Neural cell (in vitro differentiated cells): Measurements from ENCODE around the gene CDH1.

Source experiments
- CTCF ChIP-seq: fragments of 450-650 bp; IDR thresholded peaks from 2 replicates; pipeline ENCODE4 v1.5.1; 2014; ENCODE audit warnings: antibody characterized with exemption, mild to moderate bottlenecking, moderate library complexity; ENCODE audit not compliant: poor library complexity, severe bottlenecking
- RAD21 ChIP-seq: fragments of 450-650 bp; conservative IDR thresholded peaks from 2 replicates; pipeline ENCODE4 v1.6.1; 2014; ENCODE audit warnings: antibody characterized with exemption, mild to moderate bottlenecking, moderate library complexity
- REST ChIP-seq: IDR thresholded peaks from 2 replicates; pipeline ENCODE4 v1.6.1; 2012; ENCODE audit warnings: borderline replicate concordance
- SMC3 ChIP-seq: fragments of 450-650 bp; conservative IDR thresholded peaks from 2 replicates; pipeline ENCODE4 v1.6.1; 2014; ENCODE audit warnings: antibody characterized with exemption, mild to moderate bottlenecking, moderate library complexity; ENCODE audit not compliant: poor library complexity

GRCh38 chr16:68736561-68736960 lies 531 bp upstream of the CDH1 start:
- TF ChIP-seq REST, result no peak
- TF ChIP-seq SMC3, result no peak
- TF ChIP-seq CTCF, result no peak
- TF ChIP-seq RAD21, result no peak
